Measurements from ENCODE around the gene ZBED6. TPM values are rescaled to one million over a fixed set of nuclear protein-coding genes. Genes with fewer than 3 reads are reported as not detected.
A peak's percentile ranks its signal among the peaks of the same experiment; 100 is the strongest.

The ZBED6 gene
- total RNA-seq, 1 experiment from 2014 or later: 19.9 TPM

GRCh38 chr1:203772836-203773235 lies 22.6 kb upstream of the ZBED6 start:
- no peak overlapping the region for H3K4me3 ChIP-seq (ENCODE audit: low read depth, low read length)
- H3K36me3 ChIP-seq (ENCODE audit: control insufficient read depth, insufficient read depth, low read length): no peaks in the 10 kb centered on the region
- Mint-ChIP-seq H3K36me3 (ENCODE audit: insufficient read depth, unreplicated experiment) (no peaks in the 10 kb centered on the region), H3K9me3 (ENCODE audit: unreplicated experiment) (no peaks in the 10 kb centered on the region), H3K27me3 (ENCODE audit: insufficient read depth, unreplicated experiment) (no peaks in the 10 kb centered on the region), H3K4me3 (ENCODE audit: unreplicated experiment) (no peak overlapping the region), H3K27ac (ENCODE audit: unreplicated experiment) (no peak overlapping the region), H3K4me1 (ENCODE audit: low read depth, unreplicated experiment) (peaks cover 15% of the 10 kb centered on the region)
- no peaks in the 10 kb centered on the region; the same call in 1 of the 2 replicates for H3K4me1 ChIP-seq
- no peak for TF ChIP-seq CTCF (IDR thresholded peaks at IDR 0.05; ENCODE audit: insufficient read depth in 1 of 2, low read depth in 1 of 2, low read length in 1 of 2, severe bottlenecking in 1 of 2, unreplicated experiment in 1 of 2)
- intact Hi-C loops (cut with micrococcal nuclease; ENCODE audit: unreplicated experiment): no loop called here
- BruUV-seq (replicated peaks): no TSS peak
- no peaks in the 10 kb centered on the region for H3K27me3 ChIP-seq (replicated peaks; ENCODE audit: control insufficient read depth, insufficient read depth, low read length)
- DNase-seq: no peak
- H3K9me3 ChIP-seq: no peaks in the 10 kb centered on the region
- ChIA-PET CTCF (no interaction called here), POLR2A (no interaction called here)

- H3K27me3 ChIP-seq (replicated peaks; ENCODE audit: control insufficient read depth, insufficient read depth, low read length): no peaks in the 10 kb centered on the region
- H3K36me3 ChIP-seq (ENCODE audit: control insufficient read depth, insufficient read depth, low read length): no peaks in the 10 kb centered on the region
- no peaks in the 10 kb centered on the region for H3K9me3 ChIP-seq
- POLR2A ChIA-PET: no interaction called here
- peak in 1 of 2 experiments; percentile 30 for TF ChIP-seq CTCF (IDR thresholded peaks at IDR 0.05; ENCODE audit: insufficient read depth in 1 of 2, low read depth in 1 of 2, low read length in 1 of 2, severe bottlenecking in 1 of 2, unreplicated experiment in 1 of 2)
- Mint-ChIP-seq H3K9me3 (ENCODE audit: unreplicated experiment) (no peaks in the 10 kb centered on the region), H3K27me3 (ENCODE audit: insufficient read depth, unreplicated experiment) (no peaks in the 10 kb centered on the region), H3K4me3 (ENCODE audit: unreplicated experiment) (no peak overlapping the region), H3K4me1 (ENCODE audit: low read depth, unreplicated experiment) (peaks cover 6% of the 10 kb centered on the region), H3K27ac (ENCODE audit: unreplicated experiment) (no peak overlapping the region), H3K36me3 (ENCODE audit: insufficient read depth, unreplicated experiment) (no peaks in the 10 kb centered on the region)
- CTCF ChIA-PET: interaction anchor here (0.6 kb wide), 2 partner anchors 82 to 439 kb away, joined by 3 to 4 read pairs; no protein-coding TSS in a partner anchor
- no peaks in the 10 kb centered on the region for H3K4me1 ChIP-seq
- peak in 1 of 2 experiments; percentile 22 for DNase-seq
- no peak overlapping the region for H3K4me3 ChIP-seq (ENCODE audit: low read depth, low read length)
- BruUV-seq (replicated peaks): no TSS peak
- intact Hi-C loops (cut with micrococcal nuclease; ENCODE audit: unreplicated experiment): no loop called here
These were observed 18.8 kb upstream of the ZBED6 start for GRCh38 chr1:203776636-203777035.

- ChIA-PET CTCF (no interaction called here), POLR2A (no interaction called here)
- no peaks in the 10 kb centered on the region for H3K36me3 ChIP-seq (ENCODE audit: control insufficient read depth, insufficient read depth, low read length)
- Mint-ChIP-seq H3K27ac (ENCODE audit: unreplicated experiment) (no peak overlapping the region), H3K4me3 (ENCODE audit: unreplicated experiment) (no peak overlapping the region), H3K36me3 (ENCODE audit: insufficient read depth, unreplicated experiment) (no peaks in the 10 kb centered on the region), H3K4me1 (ENCODE audit: low read depth, unreplicated experiment) (peaks cover 6% of the 10 kb centered on the region), H3K27me3 (ENCODE audit: insufficient read depth, unreplicated experiment) (no peaks in the 10 kb centered on the region), H3K9me3 (ENCODE audit: unreplicated experiment) (no peaks in the 10 kb centered on the region)
- no peaks in the 10 kb centered on the region for H3K9me3 ChIP-seq
- intact Hi-C loops (cut with micrococcal nuclease; ENCODE audit: unreplicated experiment): no loop called here
- H3K4me3 ChIP-seq (ENCODE audit: low read depth, low read length): no peak overlapping the region
- no peaks in the 10 kb centered on the region for H3K4me1 ChIP-seq
- peak in 1 of 2 experiments; percentile 10 for DNase-seq
- no peaks in the 10 kb centered on the region for H3K27me3 ChIP-seq (replicated peaks; ENCODE audit: control insufficient read depth, insufficient read depth, low read length)
- no peak for TF ChIP-seq CTCF (IDR thresholded peaks at IDR 0.05; ENCODE audit: insufficient read depth in 1 of 2, low read depth in 1 of 2, low read length in 1 of 2, severe bottlenecking in 1 of 2, unreplicated experiment in 1 of 2)
- no TSS peak for BruUV-seq (replicated peaks)
These were observed 17.8 kb upstream of the ZBED6 start for GRCh38 chr1:203777596-203777995.
